IPS DF 4.7 (cell line): ENCODE results near the gene TUBA1C.
A peak's percentile ranks its signal among the peaks of the same experiment; 100 is the strongest.
"Not testable (repeated sequence)": the region's sequence is repeated elsewhere in the genome, so short reads cannot be mapped to it uniquely, and the experiment has no call there.

Source experiments
- DNase-seq: peaks from one replicate; pipeline ENCODE4 v3.0.0-alpha.2; 2013; ENCODE audit warnings: low spot score; ENCODE audit errors: extremely low read depth

The TUBA1C gene

GRCh38 chr12:49305762-49306510 is 41.1 kb downstream of the TUBA1C start:
- DNase-seq: no peak

GRCh38 chr12:49309386-49309785 is 44.5 kb downstream of the TUBA1C start:
- no peak for DNase-seq

- DNase-seq: not testable (repeated sequence)
These were observed 45.6 kb downstream of the TUBA1C start for GRCh38 chr12:49310451-49311000.

- DNase-seq: no peak
These were observed 49.9 kb downstream of the TUBA1C start for GRCh38 chr12:49314811-49315210.

GRCh38 chr12:49317118-49317517 is 52.2 kb downstream of the TUBA1C start:
- not testable (repeated sequence) for DNase-seq

GRCh38 chr12:49320411-49321103 is 55.7 kb downstream of the TUBA1C start:
- DNase-seq: not testable (repeated sequence)

GRCh38 chr12:49322367-49322707 is 57.5 kb downstream of the TUBA1C start:
- DNase-seq: no peak

- peak; percentile 98 for DNase-seq
These were observed 58.0 kb downstream of the TUBA1C start, which contains the start of gene TROAP for GRCh38 chr12:49322708-49323523. TROAP (plus strand) TSS chr12:49323255; CDS start chr12:49323609, 354 bp downstream.

GRCh38 chr12:49323524-49324097 is 58.7 kb downstream of the TUBA1C start:
- no peak for DNase-seq
